CD14-positive monocyte (primary cell): Measurements from ENCODE around the gene NR2F2. TPM values are rescaled to one million over a fixed set of nuclear protein-coding genes. Genes with fewer than 3 reads are reported as not detected.

Experiments used
- DNase-seq, 3 donors: peaks; one replicate each; pipeline ENCODE4 v3.0.0-alpha.2; 2011 to 2022
- H2AFZ ChIP-seq: 2 replicates; pipeline ENCODE4 v1.6.0; 2012; ENCODE audit warnings: mild to moderate bottlenecking, low read depth, low read length, inconsistent platforms; ENCODE audit not compliant: insufficient read depth, poor library complexity, severe bottlenecking
- H3K27ac ChIP-seq, 2 donors: 1 replicate in 1 of 2; 2 replicates in 1 of 2; pipeline ENCODE4 v1.5.1; 2012 to 2013; ENCODE audit warnings: low read length in 2 of 2, control low read depth in 1 of 2, inconsistent platforms in 1 of 2, low read depth in 1 of 2, mild to moderate bottlenecking in 1 of 2
- H3K27me3 ChIP-seq, 2 donors: one replicate each; pipeline versions ENCODE4 v1.6.0 to v1.6.1; 2011 to 2013; ENCODE audit warnings: low read length in 2 of 2; ENCODE audit not compliant: control insufficient read depth in 2 of 2, insufficient read depth in 2 of 2
- H3K36me3 ChIP-seq, 2 donors: replicated peaks in 1 of 2; 1 replicate in 1 of 2; 2 replicates in 1 of 2; pipeline versions ENCODE4 v1.5.1 to v1.6.1; 2012 to 2013; ENCODE audit warnings: low read length in 2 of 2, control low read depth in 1 of 2, inconsistent platforms in 1 of 2, mild to moderate bottlenecking in 1 of 2; ENCODE audit not compliant: insufficient read depth in 2 of 2, control insufficient read depth in 1 of 2
- H3K4me1 ChIP-seq, 2 donors: 1 replicate in 1 of 2; 2 replicates in 1 of 2; pipeline versions ENCODE4 v1.5.1 to v1.6.1; 2012 to 2013; ENCODE audit warnings: low read length in 2 of 2, control low read depth in 1 of 2, inconsistent platforms in 1 of 2, mild to moderate bottlenecking in 1 of 2, moderate library complexity in 1 of 2; ENCODE audit not compliant: insufficient read depth in 2 of 2, control insufficient read depth in 1 of 2
- H3K4me2 ChIP-seq: replicated peaks from 2 replicates; pipeline ENCODE3; 2012; ENCODE audit warnings: low read length, moderate library complexity, mild to moderate bottlenecking; ENCODE audit not compliant: poor library complexity, severe bottlenecking; ENCODE audit errors: extremely low read depth
- H3K4me3 ChIP-seq, 3 experiments: fragments of 200-600 bp in 1 of 3; sonication (generic) in 1 of 3; replicated peaks in 1 of 3; 1 replicate in 2 of 3; 2 replicates in 1 of 3; pipeline ENCODE4 v1.5.1; 2011 to 2013; ENCODE audit warnings: low read length in 3 of 3, mild to moderate bottlenecking in 3 of 3, control low read depth in 2 of 3, low read depth in 2 of 3, inconsistent platforms in 1 of 3, moderate library complexity in 1 of 3
- H3K79me2 ChIP-seq: 2 replicates; pipeline ENCODE4 v1.6.0; 2012; ENCODE audit warnings: mild to moderate bottlenecking, control low read depth, inconsistent platforms, low read length, moderate library complexity; ENCODE audit not compliant: insufficient read depth
- H3K9ac ChIP-seq: 2 replicates; pipeline ENCODE4 v1.6.0; 2017; ENCODE audit warnings: low read length, mild to moderate bottlenecking; ENCODE audit not compliant: insufficient read depth, poor library complexity, severe bottlenecking
- H3K9me3 ChIP-seq, 2 donors: replicated peaks in 1 of 2; 1 replicate in 1 of 2; 2 replicates in 1 of 2; pipeline versions ENCODE4 v1.5.1 to v1.6.1; 2012 to 2013; ENCODE audit warnings: low read length in 2 of 2, control low read depth in 1 of 2; ENCODE audit not compliant: control insufficient read depth in 1 of 2, insufficient read depth in 1 of 2
- H4K20me1 ChIP-seq: 2 replicates; pipeline ENCODE4 v1.6.0; 2012; ENCODE audit warnings: mild to moderate bottlenecking, low read length, control low read depth, moderate library complexity; ENCODE audit not compliant: insufficient read depth
- H3K27ac Mint-ChIP-seq, 7 donors: one replicate each; pipeline ENCODE4 v1.8.0; 2020; ENCODE audit warnings: mild to moderate bottlenecking in 7 of 7, mixed read lengths in 7 of 7, moderate library complexity in 6 of 7, inconsistent platforms in 2 of 7
- H3K27me3 Mint-ChIP-seq, 3 donors: one replicate each; pipeline ENCODE4 v1.8.0; 2021 to 2022; ENCODE audit warnings: low read depth in 3 of 3, mild to moderate bottlenecking in 3 of 3, mixed read lengths in 3 of 3, moderate library complexity in 3 of 3, inconsistent platforms in 1 of 3
- H3K36me3 Mint-ChIP-seq, 2 donors: one replicate each; pipeline ENCODE4 v1.8.0; 2020; ENCODE audit warnings: mixed read lengths in 2 of 2, inconsistent platforms in 1 of 2, mild to moderate bottlenecking in 1 of 2
- H3K4me1 Mint-ChIP-seq: one replicate; pipeline ENCODE4 v1.8.0; 2020; ENCODE audit warnings: mild to moderate bottlenecking, mixed read lengths
- H3K4me3 Mint-ChIP-seq, 2 donors: one replicate each; pipeline ENCODE4 v1.8.0; 2020; ENCODE audit warnings: mild to moderate bottlenecking in 2 of 2, mixed read lengths in 2 of 2, moderate library complexity in 1 of 2
- H3K9me3 Mint-ChIP-seq, 7 donors: one replicate each; pipeline ENCODE4 v1.8.0; 2020 to 2022; ENCODE audit warnings: mixed read lengths in 7 of 7, mild to moderate bottlenecking in 6 of 7, moderate library complexity in 6 of 7, inconsistent platforms in 2 of 7
- WGBS: methylation state at CpG from one replicate; pipeline ENCODE4 v1.1.5; 2013; ENCODE audit warnings: missing lambda C conversion rate; ENCODE audit not compliant: insufficient coverage; 5-methylcytosine and 5-hydroxymethylcytosine counted together
- intact Hi-C, 2 donors: fragments of 100-400 bp; cut with micrococcal nuclease; formaldehyde crosslinking; loops; one replicate each; pipeline versions ENCODE4 v1.15.0 to v1.15.1; 2023
- polyA plus RNA-seq, 3 donors: library from polyadenylated mRNA; depleted of rRNA in 1 of 3; unstranded in 2 of 3; stranded (reverse) in 1 of 3; fragments of 300-500 nt in 2 of 3; fragments of >200 nt in 1 of 3; fragmentation: Illumina TruSeq in 2 of 3; gene quantifications; 1 replicate in 2 of 3; 2 replicates in 1 of 3; pipeline ENCODE4 v1.2.3, GENCODE V29; 2012 to 2021
- TF ChIP-seq, protein P1 (sequence below): fragments of 200-600 bp; IDR thresholded peaks from one replicate; pipeline ENCODE4 v1.8.0; 2022; ENCODE audit warnings: antibody characterized with exemption, mild to moderate bottlenecking

Gene NR2F2
- polyA plus RNA-seq, 3 donors, result not detected

DNA sequence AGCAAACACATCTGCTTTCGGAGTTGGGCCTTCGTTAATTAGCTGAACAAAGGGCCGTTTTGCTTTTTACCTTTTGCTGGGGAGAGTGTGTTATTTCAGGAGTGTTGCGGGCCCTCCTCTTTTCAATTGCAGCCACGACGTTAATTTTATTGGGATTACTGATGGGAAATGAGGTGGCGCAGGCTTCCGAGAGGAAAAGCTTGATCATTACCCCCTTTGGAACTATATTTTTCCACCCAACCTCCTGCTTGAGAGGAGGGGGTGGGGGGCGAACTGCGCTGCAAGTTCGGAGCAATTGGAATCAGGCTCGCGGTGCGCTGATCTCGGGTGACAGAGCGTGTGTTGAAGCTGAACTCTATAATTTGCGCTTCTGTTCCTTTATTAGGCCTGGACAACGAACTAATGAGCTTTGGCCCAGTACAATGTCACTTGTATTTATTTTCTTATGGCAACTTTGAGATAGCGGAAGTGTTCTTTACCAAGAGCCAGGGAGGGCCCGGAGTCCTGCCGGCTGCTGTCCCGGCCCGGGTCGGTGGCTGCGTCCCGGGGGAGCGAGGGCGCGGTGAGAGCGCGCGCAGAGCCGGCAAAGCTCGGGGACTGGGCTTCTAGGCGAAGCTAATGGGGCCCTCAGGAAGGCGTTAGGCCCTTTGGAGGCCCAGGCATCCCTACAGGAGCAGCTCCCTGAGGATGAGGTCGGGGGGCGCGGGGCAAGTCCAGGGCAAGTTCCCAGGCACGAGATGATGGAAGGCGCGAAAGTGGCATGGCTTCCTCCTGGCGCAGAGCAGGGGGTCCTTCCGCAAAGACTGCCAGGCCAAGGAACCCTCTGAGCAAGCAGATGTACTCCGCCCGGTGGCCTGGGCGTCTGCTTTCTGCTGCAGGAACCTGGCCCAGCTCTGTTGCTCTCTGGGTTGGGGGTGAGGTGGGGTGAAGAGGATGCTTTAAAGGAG lies 12.9 kb downstream of the NR2F2 start:
- DNase-seq, result no peak
- no peak overlapping the region for H3K27ac Mint-ChIP-seq
- Histone ChIP-seq H3K27ac (no peak overlapping the region), H3K4me3 (no peak overlapping the region), H3K36me3 (no peaks in the 10 kb centered on the region), H4K20me1 (no peaks in the 10 kb centered on the region), H3K27me3 (peaks cover 92 to 99% of the 10 kb centered on the region in 2 donors), H2AFZ (no peak overlapping the region), H3K9ac (no peak overlapping the region), H3K4me1 (peaks cover 0 to 5% of the 10 kb centered on the region in 2 donors), H3K4me2 (no peak overlapping the region), H3K9me3 (peaks cover 0 to 62% of the 10 kb centered on the region in 2 donors), H3K79me2 (no peaks in the 10 kb centered on the region)
- H3K9me3 Mint-ChIP-seq, result peaks cover 0 to 38% (median 27%) of the 10 kb centered on the region in 7 donors
- TF ChIP-seq, protein P1, sequence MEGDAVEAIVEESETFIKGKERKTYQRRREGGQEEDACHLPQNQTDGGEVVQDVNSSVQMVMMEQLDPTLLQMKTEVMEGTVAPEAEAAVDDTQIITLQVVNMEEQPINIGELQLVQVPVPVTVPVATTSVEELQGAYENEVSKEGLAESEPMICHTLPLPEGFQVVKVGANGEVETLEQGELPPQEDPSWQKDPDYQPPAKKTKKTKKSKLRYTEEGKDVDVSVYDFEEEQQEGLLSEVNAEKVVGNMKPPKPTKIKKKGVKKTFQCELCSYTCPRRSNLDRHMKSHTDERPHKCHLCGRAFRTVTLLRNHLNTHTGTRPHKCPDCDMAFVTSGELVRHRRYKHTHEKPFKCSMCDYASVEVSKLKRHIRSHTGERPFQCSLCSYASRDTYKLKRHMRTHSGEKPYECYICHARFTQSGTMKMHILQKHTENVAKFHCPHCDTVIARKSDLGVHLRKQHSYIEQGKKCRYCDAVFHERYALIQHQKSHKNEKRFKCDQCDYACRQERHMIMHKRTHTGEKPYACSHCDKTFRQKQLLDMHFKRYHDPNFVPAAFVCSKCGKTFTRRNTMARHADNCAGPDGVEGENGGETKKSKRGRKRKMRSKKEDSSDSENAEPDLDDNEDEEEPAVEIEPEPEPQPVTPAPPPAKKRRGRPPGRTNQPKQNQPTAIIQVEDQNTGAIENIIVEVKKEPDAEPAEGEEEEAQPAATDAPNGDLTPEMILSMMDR, result no peak
- H3K4me3 Mint-ChIP-seq, result peak overlapping the region in 1 of 2 donors; percentile 84
- intact Hi-C loops, result no loop called here
- WGBS, result 7% methylated on average over 37 of the region's 47 CpGs
- H3K36me3 Mint-ChIP-seq, result peaks cover 5 to 13% of the 10 kb centered on the region in 2 donors
- H3K27me3 Mint-ChIP-seq, result peaks cover 0 to 98% (median 97%) of the 10 kb centered on the region in 3 donors
- H3K4me1 Mint-ChIP-seq, result peaks cover 28% of the 10 kb centered on the region

- H2AFZ ChIP-seq, result no peak overlapping the region
- no peak overlapping the region for H3K4me2 ChIP-seq
- Mint-ChIP-seq H3K27ac (no peak overlapping the region), H3K36me3 (peaks cover 5 to 13% of the 10 kb centered on the region in 2 donors), H3K27me3 (peaks cover 0 to 99% (median 98%) of the 10 kb centered on the region in 3 donors), H3K9me3 (peaks cover 0 to 38% (median 27%) of the 10 kb centered on the region in 7 donors), H3K4me1 (peaks cover 28% of the 10 kb centered on the region), H3K4me3 (peak overlapping the region in 1 of 2 donors; percentile 63)
- WGBS, result 10% methylated on average over 13 of the region's 31 CpGs
- no peak for DNase-seq
- H3K27me3 ChIP-seq, result peaks cover 92 to 99% of the 10 kb centered on the region in 2 donors
- H4K20me1 ChIP-seq, result no peaks in the 10 kb centered on the region
- no peaks in the 10 kb centered on the region for H3K79me2 ChIP-seq
- no peak overlapping the region for H3K9ac ChIP-seq
- no peaks in the 10 kb centered on the region for H3K36me3 ChIP-seq
- TF ChIP-seq, protein P1, result no peak
- intact Hi-C loops, result no loop called here
- no peak overlapping the region for H3K4me3 ChIP-seq
- H3K4me1 ChIP-seq, result peaks cover 0 to 5% of the 10 kb centered on the region in 2 donors
- no peak overlapping the region for H3K27ac ChIP-seq
- H3K9me3 ChIP-seq, result peaks cover 0 to 68% of the 10 kb centered on the region in 2 donors
Observed at GRCh38 chr15:96344060-96344705, 13.7 kb downstream of the NR2F2 start.
